GM21737 (cell line): ENCODE data around the gene DNAJC13.

Source experiments
- ATAC-seq: cut with Tn5 transposase; IDR thresholded peaks from one replicate; pipeline ENCODE4 v1.9.1; 2021; ENCODE audit warnings: mild to moderate bottlenecking, moderate library complexity; ENCODE audit not compliant: unreplicated experiment

The DNAJC13 gene

DNA sequence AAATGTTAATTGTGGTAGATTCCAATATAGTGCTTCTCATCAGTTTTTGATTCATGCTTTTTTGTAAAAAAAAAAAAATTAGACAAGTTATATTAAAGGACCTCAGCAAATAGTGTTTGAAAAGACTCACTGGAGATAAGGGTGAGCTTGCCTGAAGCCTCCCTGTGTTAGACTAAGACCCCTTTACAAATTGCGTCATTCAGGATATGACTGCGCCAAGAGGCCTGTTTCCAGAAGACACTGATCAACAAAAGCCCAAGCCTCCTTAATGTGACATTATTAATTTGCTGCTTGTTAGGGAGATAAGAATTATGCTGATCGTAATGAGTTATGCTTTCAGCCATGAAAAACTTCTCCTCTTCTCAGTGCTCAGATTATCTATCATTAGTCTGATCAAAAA, 13.0 kb upstream of the DNAJC13 start:
- no peak for ATAC-seq

DNA sequence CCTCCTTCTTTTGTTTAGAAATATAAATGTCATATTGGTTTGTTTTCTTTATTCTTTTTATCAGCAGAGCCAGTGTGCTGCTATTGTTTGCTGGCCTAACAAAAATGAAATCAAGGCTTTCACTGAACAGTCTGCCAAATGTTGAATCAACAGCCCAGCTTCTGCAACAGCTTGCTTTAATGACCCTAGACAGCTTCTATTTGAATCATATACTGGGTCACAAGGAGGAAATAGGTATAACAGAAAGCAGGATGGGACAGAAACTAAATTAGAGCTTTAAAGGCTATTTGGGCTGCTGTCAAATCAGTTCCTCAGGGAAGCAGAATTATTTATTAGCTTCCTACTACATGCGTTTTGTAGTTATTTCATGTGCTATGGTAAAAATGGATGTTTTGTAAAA, 12.1 kb upstream of the DNAJC13 start:
- ATAC-seq, result no peak

GRCh38 chr3:132405609-132406299, 11.5 kb upstream of the DNAJC13 start:
- ATAC-seq, result no peak

- no peak for ATAC-seq
Measured at GRCh38 chr3:132406587-132406986, 10.7 kb upstream of the DNAJC13 start.

GRCh38 chr3:132407025-132407424, 10.3 kb upstream of the DNAJC13 start:
- ATAC-seq, result no peak

- ATAC-seq, result no peak
Measured at GRCh38 chr3:132414841-132415240, 2.5 kb upstream of the DNAJC13 start.

GRCh38 chr3:132416161-132416560, 1.1 kb upstream of the DNAJC13 start:
- ATAC-seq, result no peak

- ATAC-seq, result peak; percentile 38
Measured at GRCh38 chr3:132417695-132418411, 551 bp downstream of the DNAJC13 start.

DNA sequence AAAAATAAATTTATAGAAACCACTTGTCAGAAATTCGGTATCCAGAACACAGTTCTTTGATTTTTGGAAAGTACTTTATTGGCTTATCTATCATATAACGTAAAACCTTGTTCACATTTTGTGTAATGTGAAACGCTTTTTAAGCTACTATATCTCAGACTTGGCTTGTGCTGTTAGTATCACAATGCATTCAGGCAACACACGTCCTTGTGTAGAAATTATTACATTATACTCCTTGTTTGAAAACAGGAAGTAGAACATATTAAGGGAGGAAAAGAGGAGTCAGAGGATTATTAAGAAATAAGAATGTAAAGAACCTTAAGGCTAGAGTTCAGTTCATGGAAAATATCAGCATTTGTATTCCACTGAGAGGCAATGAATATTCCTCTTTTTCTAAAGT, 1.6 kb downstream of the DNAJC13 start:
- ATAC-seq, result no peak

DNA sequence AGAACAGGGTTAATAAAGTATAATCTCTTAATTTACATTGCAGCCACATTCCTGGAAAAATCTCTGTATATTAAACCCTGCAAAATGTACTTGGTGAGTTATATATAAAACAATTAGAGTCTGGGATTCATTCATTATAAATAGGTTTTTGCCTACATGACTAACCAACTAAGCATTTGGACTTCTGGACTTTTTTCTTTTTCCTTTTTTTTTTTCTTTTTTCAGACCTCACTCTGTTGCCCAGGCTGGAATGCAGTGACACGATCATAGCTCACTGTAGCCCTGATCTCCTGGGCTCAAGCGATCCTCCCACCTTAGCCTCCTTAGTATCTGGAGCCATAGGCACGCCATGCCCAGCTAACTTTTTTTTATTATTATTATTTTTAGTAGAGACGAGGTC, 4.5 kb downstream of the DNAJC13 start:
- ATAC-seq, result no peak

DNA sequence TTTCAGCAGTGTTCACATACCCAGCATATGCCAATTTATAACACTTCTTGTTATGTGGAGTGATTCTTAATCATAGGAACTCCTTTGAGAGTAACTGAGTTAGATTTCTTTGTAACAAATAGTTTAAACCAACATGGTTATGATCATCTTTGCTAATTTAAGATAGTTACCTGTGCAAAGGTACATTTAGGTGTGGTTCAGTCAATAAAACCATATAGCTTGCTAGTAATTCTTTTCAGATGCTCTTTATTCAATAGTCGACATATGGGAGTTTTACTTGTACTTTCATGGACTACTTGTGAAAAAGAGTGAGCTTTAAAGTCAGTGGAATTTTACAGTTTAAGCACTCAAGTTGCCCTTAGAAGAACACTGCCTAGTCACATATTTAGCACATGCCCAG, 5.2 kb downstream of the DNAJC13 start:
- ATAC-seq, result no peak

DNA sequence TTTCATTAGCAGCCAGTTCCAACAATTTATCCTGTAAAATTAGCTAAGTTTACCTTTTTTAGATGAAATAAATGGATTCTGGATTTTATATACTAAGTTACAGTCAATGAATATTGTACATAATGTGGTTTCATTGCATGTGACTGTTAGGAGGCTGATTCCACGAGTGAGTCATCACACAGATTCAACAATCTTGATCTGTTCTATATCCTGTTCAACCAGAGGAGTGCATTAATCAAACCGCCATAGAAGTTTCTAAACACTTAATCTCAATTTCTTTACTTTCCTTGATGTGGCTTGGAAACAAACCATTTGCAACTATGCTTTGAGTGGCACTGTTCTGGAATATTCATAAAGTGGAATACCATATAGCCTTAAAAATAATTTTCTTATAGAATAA, 15.3 kb downstream of the DNAJC13 start:
- ATAC-seq, result no peak

DNA sequence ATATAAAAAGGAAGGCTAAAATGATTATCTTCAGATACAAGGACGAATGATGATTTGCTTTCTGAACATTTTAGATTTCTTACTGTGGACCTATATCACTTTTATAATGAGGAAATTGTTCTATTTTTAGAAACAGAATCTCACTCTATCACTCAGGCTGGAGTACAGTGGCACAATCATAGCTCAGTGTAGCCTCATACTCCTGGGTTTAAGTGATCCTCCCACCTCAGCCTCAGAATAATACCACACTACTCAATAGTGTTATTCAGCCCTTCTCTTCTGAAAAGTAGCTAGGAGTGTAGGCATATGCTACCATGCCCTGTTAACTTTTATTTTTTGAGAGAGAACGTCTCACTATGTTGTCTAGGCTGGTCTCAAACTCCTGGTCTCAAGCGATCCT, 15.8 kb downstream of the DNAJC13 start:
- no peak for ATAC-seq

DNA sequence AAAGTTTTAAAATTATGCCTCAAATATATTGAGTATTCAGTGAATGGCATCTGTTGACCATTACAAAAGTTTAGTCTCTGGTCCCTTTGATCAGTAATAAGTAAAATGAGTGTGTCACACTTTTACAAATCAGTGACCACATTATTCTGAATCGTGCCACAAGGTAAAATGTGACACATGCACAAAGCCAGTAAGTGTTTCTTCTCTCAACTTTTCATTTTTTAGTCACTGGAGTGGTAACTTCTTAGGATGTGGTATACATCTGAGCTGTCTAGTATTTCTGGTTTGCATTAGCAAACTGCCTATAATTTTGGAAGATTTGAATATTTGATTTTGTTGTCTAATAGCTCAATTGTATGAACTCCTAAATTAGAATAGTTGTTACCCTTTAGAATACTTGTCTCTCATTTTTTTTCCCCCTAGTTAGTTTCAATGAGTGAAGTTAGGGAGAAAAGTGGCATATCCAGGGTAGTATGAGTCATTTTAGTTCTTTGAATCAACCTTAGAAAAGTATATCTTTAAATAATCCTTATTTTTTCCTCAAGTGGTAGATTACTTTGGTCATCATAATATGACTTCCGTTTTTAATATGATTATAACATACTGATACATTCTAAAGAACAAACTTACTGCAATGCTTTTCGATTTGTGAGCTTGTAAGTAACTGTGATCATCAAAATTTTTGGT, 18.1 kb downstream of the DNAJC13 start:
- ATAC-seq, result no peak

DNA sequence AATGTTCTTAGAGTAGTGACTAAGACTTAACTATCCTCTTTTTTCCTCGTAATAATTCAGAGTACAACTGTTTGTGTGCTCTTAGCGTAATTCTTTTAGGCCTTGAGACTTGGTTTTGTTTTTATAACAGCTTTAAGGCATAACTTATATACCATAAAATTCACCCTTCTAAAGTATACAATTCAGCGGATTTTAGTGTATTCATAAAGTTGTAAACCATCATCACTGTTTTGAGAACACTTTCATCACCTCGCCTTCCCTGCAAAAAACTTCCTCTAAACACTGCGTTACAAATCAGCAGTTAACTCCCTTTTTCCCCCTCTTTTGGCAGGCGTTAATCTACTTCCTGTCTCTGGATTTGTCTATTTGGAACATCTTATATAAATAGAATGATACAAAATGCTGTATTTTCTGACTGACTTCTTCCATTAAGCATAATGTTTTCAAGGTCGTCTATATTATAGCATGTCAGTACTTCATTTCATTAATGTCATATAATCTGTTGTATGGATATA, 18.7 kb downstream of the DNAJC13 start:
- ATAC-seq, result no peak

- no peak for ATAC-seq
Measured at GRCh38 chr3:132443421-132443820, 26.1 kb downstream of the DNAJC13 start.

GRCh38 chr3:132444383-132444782, 27.1 kb downstream of the DNAJC13 start:
- ATAC-seq, result no peak

DNA sequence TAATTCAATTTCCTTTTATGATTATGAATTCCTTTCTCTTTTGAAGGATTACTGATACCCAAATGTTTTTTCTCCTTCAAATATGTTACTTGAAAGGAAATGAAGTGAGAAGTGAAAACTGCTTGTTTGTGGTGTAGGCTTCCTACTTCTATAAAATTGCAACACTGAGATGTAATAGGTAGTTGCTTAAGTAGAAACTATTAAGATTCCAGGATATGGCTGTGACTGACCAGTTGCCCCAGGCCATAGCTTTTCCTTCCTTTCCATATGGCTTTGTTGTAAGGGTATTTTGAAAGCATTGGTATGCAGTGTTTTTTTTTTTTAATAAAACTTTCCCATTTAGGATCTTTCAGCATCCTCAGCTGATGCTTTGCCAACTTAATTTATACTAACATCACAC, 28.5 kb downstream of the DNAJC13 start:
- ATAC-seq, result no peak

- ATAC-seq, result no peak
Measured at GRCh38 chr3:132448216-132448961, 31.1 kb downstream of the DNAJC13 start.

GRCh38 chr3:132456136-132456535, 38.8 kb downstream of the DNAJC13 start:
- no peak for ATAC-seq

DNA sequence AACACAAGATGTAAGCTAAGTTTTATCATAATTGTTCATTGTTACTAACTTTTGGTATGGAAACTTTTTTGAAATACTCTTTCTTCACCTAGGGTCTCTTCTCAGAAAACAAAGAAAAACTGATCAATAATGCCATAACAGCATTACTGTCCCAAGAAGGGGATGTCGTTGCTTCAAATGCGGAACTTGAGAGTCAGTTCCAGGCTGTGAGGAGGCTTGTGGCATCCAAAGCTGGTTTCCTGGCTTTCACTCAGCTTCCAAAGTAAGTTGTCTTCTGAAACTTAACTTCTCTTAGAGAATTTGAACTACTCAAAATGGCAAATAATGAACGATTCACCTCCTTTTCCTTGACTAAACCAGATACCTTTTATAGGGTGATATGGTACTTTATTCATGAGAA, 39.3 kb downstream of the DNAJC13 start:
- no peak for ATAC-seq
